WTC11 (cell line): ENCODE data around the gene CHST6. TPM values are rescaled to one million over a fixed set of nuclear protein-coding genes. Genes with fewer than 3 reads are reported as not detected.

Experiments
- ATAC-seq: fragments of 200-7000 bp; cut with Tn5 transposase; 2 replicates; pipeline ENCODE4 v1.10.0; 2021; ENCODE audit warnings: mild to moderate bottlenecking, moderate library complexity
- CTCF ChIA-PET: fragments of 300-600 bp; sonication (Branson Sonifier 250); formaldehyde crosslinking; loops from one replicate; lab custom pipeline; 2021; ENCODE audit warnings: antibody characterized with exemption; lab: Charles Lee
- POLR2A ChIA-PET: fragments of 350-600 bp; sonication (Branson Sonifier 250); formaldehyde crosslinking; loops from one replicate; lab custom pipeline; 2021; ENCODE audit warnings: antibody characterized with exemption; lab: Charles Lee
- DNase-seq: peaks from one replicate; pipeline ENCODE4 v3.0.0; 2021; ENCODE audit warnings: low spot score
- H3K27ac Mint-ChIP-seq: 2 replicates; pipeline ENCODE4 v1.8.0; 2021; ENCODE audit warnings: mixed read lengths
- H3K27me3 Mint-ChIP-seq: 2 replicates; pipeline ENCODE4 v1.8.0; 2021; ENCODE audit warnings: low read depth, mild to moderate bottlenecking, moderate library complexity, mixed read lengths
- H3K36me3 Mint-ChIP-seq: 2 replicates; pipeline ENCODE4 v1.8.0; 2021; ENCODE audit warnings: mixed read lengths
- H3K4me1 Mint-ChIP-seq: 2 replicates; pipeline ENCODE4 v1.8.0; 2022; ENCODE audit warnings: mixed read lengths
- H3K4me3 Mint-ChIP-seq: 2 replicates; pipeline ENCODE4 v1.8.0; 2021; ENCODE audit warnings: mild to moderate bottlenecking, moderate library complexity, mixed read lengths
- H3K9me3 Mint-ChIP-seq: 2 replicates; pipeline ENCODE4 v1.8.0; 2021; ENCODE audit warnings: mixed read lengths
- AFF4 ChIP-seq: sonication (generic); formaldehyde crosslinking; IDR thresholded peaks from 2 replicates; pipeline ENCODE4 v1.8.1; 2023; ENCODE audit warnings: mild to moderate bottlenecking, missing genetic modification reagents, borderline replicate concordance
- AR ChIP-seq: fragments of 250-450 bp; sonication (Bioruptor Pico); IDR thresholded peaks from 2 replicates; pipeline ENCODE4 v1.9.0; 2021; ENCODE audit warnings: mild to moderate bottlenecking
- FOXJ3 ChIP-seq: sonication (generic); formaldehyde crosslinking; IDR thresholded peaks from 2 replicates; pipeline ENCODE4 v1.9.0; 2021; ENCODE audit warnings: missing genetic modification reagents, mild to moderate bottlenecking, borderline replicate concordance
- GRHL2 ChIP-seq: fragments of 250-450 bp; sonication (Bioruptor Pico); IDR thresholded peaks from 2 replicates; pipeline ENCODE4 v1.8.0; 2022; ENCODE audit warnings: mild to moderate bottlenecking, moderate library complexity; ENCODE audit not compliant: insufficient replicate concordance, severe bottlenecking
- USF2 ChIP-seq: sonication (generic); formaldehyde crosslinking; IDR thresholded peaks from 2 replicates; pipeline ENCODE4 v1.8.1; 2023; ENCODE audit warnings: mild to moderate bottlenecking, missing genetic modification reagents, moderate library complexity
- ZNF232 ChIP-seq: sonication (generic); formaldehyde crosslinking; IDR thresholded peaks from 2 replicates; pipeline ENCODE4 v1.8.0; 2022; ENCODE audit warnings: mild to moderate bottlenecking, missing genetic modification reagents
- ZNF281 ChIP-seq: sonication (generic); formaldehyde crosslinking; IDR thresholded peaks from 2 replicates; pipeline ENCODE4 v1.8.0; 2023; ENCODE audit warnings: mild to moderate bottlenecking, missing genetic modification reagents
- ZNF532 ChIP-seq: fragments of 250-450 bp; sonication (Bioruptor Pico); IDR thresholded peaks from 2 replicates; pipeline ENCODE4 v1.9.0; 2021; ENCODE audit warnings: mild to moderate bottlenecking, borderline replicate concordance
- ZSCAN18 ChIP-seq: fragments of 250-450 bp; sonication (Bioruptor Pico); IDR thresholded peaks from 2 replicates; pipeline ENCODE4 v2.1.2; 2022; ENCODE audit warnings: mild to moderate bottlenecking, moderate library complexity
- total RNA-seq: library from RNA; stranded (reverse); gene quantifications from 3 replicates; pipeline ENCODE4 v1.2.3, GENCODE V29; 2021

The CHST6 gene
- total RNA-seq, 1 experiment from 2014 or later = 20.2 TPM

- Mint-ChIP-seq H3K27ac (no peak overlapping the region), H3K9me3 (peaks cover 5% of the 10 kb centered on the region; the same call in 1 of the 2 replicates), H3K4me3 (no peak overlapping the region), H3K4me1 (no peaks in the 10 kb centered on the region), H3K36me3 (no peaks in the 10 kb centered on the region), H3K27me3 (no peaks in the 10 kb centered on the region)
- no peak for DNase-seq
- no peak for ATAC-seq
- TF ChIP-seq FOXJ3 (CRISPR knock-in tag) (no peak), ZSCAN18 (CRISPR knock-in tag) (no peak), AR (CRISPR knock-in tag) (no peak), ZNF232 (CRISPR knock-in tag) (no peak), USF2 (CRISPR knock-in tag) (no peak), ZNF532 (CRISPR knock-in tag) (no peak), GRHL2 (CRISPR knock-in tag) (no peak)
- CTCF ChIA-PET = interaction anchor here (1.4 to 1.5 kb wide), 2 partner anchors 12 to 64 kb away, joined by 3 to 6 read pairs; no protein-coding TSS in a partner anchor
- POLR2A ChIA-PET = no interaction called here
Observed at GRCh38 chr16:75529056-75529905, 34.0 kb upstream of the CHST6 start.

GRCh38 chr16:75527825-75528299, 32.6 kb upstream of the CHST6 start:
- no peak for TF ChIP-seq AFF4 (CRISPR knock-in tag)
- no peak for TF ChIP-seq ZNF281 (CRISPR knock-in tag)
- Mint-ChIP-seq H3K27ac (no peak overlapping the region), H3K27me3 (no peaks in the 10 kb centered on the region), H3K9me3 (peaks cover 5% of the 10 kb centered on the region; the same call in 1 of the 2 replicates), H3K4me3 (no peak overlapping the region), H3K36me3 (no peaks in the 10 kb centered on the region), H3K4me1 (no peaks in the 10 kb centered on the region)
- DNase-seq (no peak), ATAC-seq (no peak)
- ChIA-PET POLR2A (no interaction called here), CTCF (interaction anchor here (1.4 to 1.5 kb wide), 2 partner anchors 11 to 63 kb away, joined by 3 to 6 read pairs; no protein-coding TSS in a partner anchor)
